Body of pancreas (tissue), 4 donors: ENCODE measurements around the gene DUSP18. TPM values are rescaled to one million over a fixed set of nuclear protein-coding genes. Genes with fewer than 3 reads are reported as not detected.

Experiments
- ATAC-seq: fragments of 150-250 bp; one replicate; pipeline ENCODE4 v1.9.1; 2016
- DNase-seq, 4 donors: peaks; one replicate each; pipeline ENCODE4 v3.0.0-alpha.2; 2019
- H3K27ac ChIP-seq, 4 donors: fragments of 200-600 bp; sonication (generic); 1 replicate in 3 of 4; 2 replicates in 1 of 4; pipeline versions ENCODE4 v1.5.1 to v1.6.1; 2016 to 2019; ENCODE audit warnings: mild to moderate bottlenecking in 1 of 4, mixed read lengths in 1 of 4, moderate library complexity in 1 of 4
- H3K27me3 ChIP-seq, 2 donors: fragments of 200-600 bp; sonication (generic); one replicate each; pipeline ENCODE4 v1.6.0; 2016; ENCODE audit warnings: mild to moderate bottlenecking in 1 of 2
- H3K36me3 ChIP-seq, 2 donors: fragments of 200-600 bp; sonication (generic); replicated peaks in 1 of 2; 2 replicates each; pipeline ENCODE4 v1.5.1; 2016; ENCODE audit warnings: low read depth in 2 of 2; ENCODE audit not compliant: insufficient read depth in 1 of 2
- H3K4me1 ChIP-seq: fragments of 200-600 bp; sonication (generic); one replicate; pipeline ENCODE4 v1.6.0; 2016
- H3K4me3 ChIP-seq, 2 donors: fragments of 200-600 bp; sonication (generic); 1 replicate in 1 of 2; 2 replicates in 1 of 2; pipeline ENCODE4 v1.5.1; 2016 to 2019
- H3K9me3 ChIP-seq, 3 donors: fragments of 200-600 bp; sonication (generic); 1 replicate in 2 of 3; 2 replicates in 1 of 3; pipeline ENCODE4 v1.5.1; 2016
- POLR2A ChIP-seq, 3 donors: fragments of 450-650 bp; IDR thresholded peaks; one replicate each; pipeline ENCODE4 v1.6.1; 2016; ENCODE audit warnings: antibody characterized with exemption in 3 of 3, mild to moderate bottlenecking in 2 of 3
- WGBS, 2 donors: methylation state at CpG; one replicate each; pipeline ENCODE4 v1.1.5; 2017; 5-methylcytosine and 5-hydroxymethylcytosine counted together
- intact Hi-C: fragments of 100-400 bp; cut with DNase I; formaldehyde crosslinking; loops from one replicate; pipeline ENCODE4 v1.15.1; 2023
- total RNA-seq, 2 donors: library from RNA; depleted of rRNA; stranded (reverse); fragments of >200 nt; gene quantifications; one replicate each; pipeline ENCODE4 v1.1.0, GENCODE V29; 2016
- TF ChIP-seq, protein P1 (sequence below), 7 experiments: fragments of 450-650 bp in 4 of 7; fragments of 200-600 bp in 3 of 7; sonication (generic) in 3 of 7; IDR thresholded peaks; one replicate each; pipeline ENCODE4 v1.5.1; 2016 to 2019; ENCODE audit warnings: antibody characterized with exemption in 7 of 7

The DUSP18 gene
- total RNA-seq, 2 donors from 2014 or later, result 2.3 to 19.1 TPM

- TF ChIP-seq, protein P1, sequence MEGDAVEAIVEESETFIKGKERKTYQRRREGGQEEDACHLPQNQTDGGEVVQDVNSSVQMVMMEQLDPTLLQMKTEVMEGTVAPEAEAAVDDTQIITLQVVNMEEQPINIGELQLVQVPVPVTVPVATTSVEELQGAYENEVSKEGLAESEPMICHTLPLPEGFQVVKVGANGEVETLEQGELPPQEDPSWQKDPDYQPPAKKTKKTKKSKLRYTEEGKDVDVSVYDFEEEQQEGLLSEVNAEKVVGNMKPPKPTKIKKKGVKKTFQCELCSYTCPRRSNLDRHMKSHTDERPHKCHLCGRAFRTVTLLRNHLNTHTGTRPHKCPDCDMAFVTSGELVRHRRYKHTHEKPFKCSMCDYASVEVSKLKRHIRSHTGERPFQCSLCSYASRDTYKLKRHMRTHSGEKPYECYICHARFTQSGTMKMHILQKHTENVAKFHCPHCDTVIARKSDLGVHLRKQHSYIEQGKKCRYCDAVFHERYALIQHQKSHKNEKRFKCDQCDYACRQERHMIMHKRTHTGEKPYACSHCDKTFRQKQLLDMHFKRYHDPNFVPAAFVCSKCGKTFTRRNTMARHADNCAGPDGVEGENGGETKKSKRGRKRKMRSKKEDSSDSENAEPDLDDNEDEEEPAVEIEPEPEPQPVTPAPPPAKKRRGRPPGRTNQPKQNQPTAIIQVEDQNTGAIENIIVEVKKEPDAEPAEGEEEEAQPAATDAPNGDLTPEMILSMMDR (IDR thresholded peaks at IDR 0.05), result no peak
- no peak for TF ChIP-seq POLR2A (IDR thresholded peaks at IDR 0.05)
- H3K27ac ChIP-seq, result peak overlapping the region in 3 of 4 donors; percentile 9 to 65 (median 59)
- intact Hi-C loops, result no loop called here
These were observed 575 bp downstream of the DUSP18 start for GRCh38 chr22:30667107-30667493.

GRCh38 chr22:30665786-30666185 lies 1.9 kb downstream of the DUSP18 start:
- Histone ChIP-seq H3K9me3 (no peaks in the 10 kb centered on the region), H3K4me3 (no peak overlapping the region), H3K27ac (no peak overlapping the region), H3K4me1 (peaks cover 18% of the 10 kb centered on the region), H3K27me3 (no peaks in the 10 kb centered on the region), H3K36me3 (no peaks in the 10 kb centered on the region)
- DNase-seq, result no peak
- whole genome bisulfite sequencing, 2 donors, result 82 to 93% methylated on average over 4 of the region's 4 CpGs
- TF ChIP-seq POLR2A (IDR thresholded peaks at IDR 0.05), result no peak
- TF ChIP-seq, protein P1 (IDR thresholded peaks at IDR 0.05), result no peak
- no peak for ATAC-seq
- intact Hi-C loops, result no loop called here

More at GRCh38 chr22:30667107-30667493, 575 bp downstream of the DUSP18 start:
- Histone ChIP-seq H3K27me3 (no peaks in the 10 kb centered on the region), H3K4me1 (peaks cover 18% of the 10 kb centered on the region), H3K9me3 (no peaks in the 10 kb centered on the region), H3K36me3 (no peaks in the 10 kb centered on the region), H3K4me3 (peak overlapping the region; percentile 47 to 51)
- 0% methylated on average over 18 of the region's 18 CpGs for WGBS, 2 donors
- DNase-seq (peak in 2 of 4 donors; percentile 14 to 18), ATAC-seq (no peak)

DNA sequence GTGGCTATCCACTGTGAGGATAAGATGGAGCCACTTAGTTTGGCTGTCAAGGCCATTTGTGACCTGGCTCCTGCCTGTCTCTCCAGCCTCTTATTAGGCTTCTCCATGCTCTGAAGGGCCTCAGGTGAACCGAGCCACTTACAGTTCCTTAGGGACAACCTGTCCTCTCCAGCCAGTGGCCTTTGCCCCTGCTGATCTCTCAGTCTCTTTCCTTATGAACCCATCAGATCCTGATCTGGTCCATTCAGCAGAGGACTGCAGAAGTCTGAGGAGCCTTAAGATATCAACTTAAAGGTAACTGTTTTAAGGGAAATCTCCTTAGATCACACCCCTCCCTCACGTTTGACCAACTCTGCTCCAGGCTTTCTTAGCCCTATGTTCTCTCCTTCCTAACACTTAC lies 2.4 kb downstream of the DUSP18 start:
- no peak for ATAC-seq
- DNase-seq, result no peak
- H3K4me3 ChIP-seq, result no peak overlapping the region
- TF ChIP-seq, protein P1 (IDR thresholded peaks at IDR 0.05), result no peak
- no peak for TF ChIP-seq POLR2A (IDR thresholded peaks at IDR 0.05)
- intact Hi-C loops, result no loop called here
- H3K4me1 ChIP-seq, result peaks cover 18% of the 10 kb centered on the region
- no peaks in the 10 kb centered on the region for H3K36me3 ChIP-seq
- WGBS, 2 donors, result 75 to 77% methylated on average over 2 of the region's 2 CpGs
- no peaks in the 10 kb centered on the region for H3K9me3 ChIP-seq
- H3K27me3 ChIP-seq, result no peaks in the 10 kb centered on the region
- H3K27ac ChIP-seq, result no peak overlapping the region

DNA sequence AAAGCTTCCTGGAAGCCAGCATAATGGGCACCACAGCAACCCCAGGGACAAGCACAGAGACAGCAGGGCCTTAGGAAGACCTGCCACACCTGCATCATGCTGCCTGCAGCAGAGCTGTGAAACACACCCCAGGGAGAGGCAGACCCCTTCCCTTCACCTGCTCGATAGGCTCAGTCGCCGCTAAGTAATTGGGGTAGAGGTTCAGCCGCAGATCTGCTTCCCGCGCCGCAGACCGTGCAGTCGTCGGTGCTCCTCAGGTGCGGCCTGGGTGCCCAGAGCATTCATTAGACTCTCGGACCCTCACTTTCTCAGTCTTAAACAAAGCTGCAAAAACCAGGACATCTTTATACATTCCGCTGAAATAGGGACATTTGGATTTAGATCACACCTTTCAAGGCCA lies 2.9 kb downstream of the DUSP18 start:
- 97 to 98% methylated on average over 12 to 13 of the region's 13 CpGs for WGBS, 2 donors
- H3K27me3 ChIP-seq, result no peaks in the 10 kb centered on the region
- H3K36me3 ChIP-seq, result no peaks in the 10 kb centered on the region
- H3K27ac ChIP-seq, result no peak overlapping the region
- H3K4me3 ChIP-seq, result no peak overlapping the region
- H3K4me1 ChIP-seq, result peaks cover 18% of the 10 kb centered on the region
- no peaks in the 10 kb centered on the region for H3K9me3 ChIP-seq
- DNase-seq, result no peak
- intact Hi-C loops, result no loop called here
- ATAC-seq, result no peak
- TF ChIP-seq POLR2A (IDR thresholded peaks at IDR 0.05), result no peak
- TF ChIP-seq, protein P1 (IDR thresholded peaks at IDR 0.05), result no peak

DNA sequence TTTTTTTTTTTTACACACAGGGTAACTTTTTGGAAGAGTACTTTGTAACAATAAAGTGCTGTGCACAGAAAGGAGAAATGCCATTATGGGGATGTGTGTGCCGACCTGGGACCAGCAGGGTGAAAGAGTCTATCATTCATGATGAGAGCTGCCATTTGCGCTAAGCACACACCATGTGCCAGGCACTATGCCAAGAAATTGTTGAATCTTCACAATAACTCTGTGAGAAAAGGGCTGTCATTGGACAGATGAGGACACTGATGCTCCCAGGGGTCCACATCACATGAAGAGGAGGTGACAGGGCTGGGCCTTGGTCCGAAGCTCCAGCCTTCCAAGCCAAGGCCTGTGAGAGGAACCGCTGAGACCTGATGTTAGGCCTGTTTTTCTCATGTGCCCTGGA lies 5.6 kb downstream of the DUSP18 start:
- H3K27me3 ChIP-seq, result no peaks in the 10 kb centered on the region
- H3K4me3 ChIP-seq, result no peak overlapping the region
- no peaks in the 10 kb centered on the region for H3K9me3 ChIP-seq
- H3K36me3 ChIP-seq, result no peaks in the 10 kb centered on the region
- no peak overlapping the region for H3K27ac ChIP-seq
- TF ChIP-seq, protein P1 (IDR thresholded peaks at IDR 0.05), result no peak
- intact Hi-C loops, result no loop called here
- no peak for ATAC-seq
- WGBS, 2 donors, result 91 to 92% methylated on average over 4 of the region's 4 CpGs
- H3K4me1 ChIP-seq, result peaks cover 7% of the 10 kb centered on the region
- no peak for DNase-seq
